Psoas muscle (tissue), 8 donors: Measurements from ENCODE around the gene UPK1A. TPM values are rescaled to one million over a fixed set of nuclear protein-coding genes. Genes with fewer than 3 reads are reported as not detected.
"Not testable (repeated sequence)": the region's sequence is repeated elsewhere in the genome, so short reads cannot be mapped to it uniquely, and the experiment has no call there.

Experiments
- ATAC-seq, 4 donors: fragments of 200-7000 bp; cut with Tn5 transposase; one replicate each; pipeline ENCODE4 v1.9.1; 2020; ENCODE audit warnings: moderate library complexity in 3 of 4, mild to moderate bottlenecking in 2 of 4
- DNase-seq, 2 donors: peaks; one replicate each; pipeline ENCODE4 v3.0.0-alpha.2; 2020
- H3K27ac ChIP-seq: fragments of 200-600 bp; one replicate; pipeline ENCODE4 v1.8.0; 2022
- H3K27me3 ChIP-seq, 3 donors: fragments of 200-600 bp in 1 of 3; one replicate each; pipeline versions ENCODE4 v1.6.1 to v1.8.0; 2013 to 2022; ENCODE audit warnings: low read length in 2 of 3, mild to moderate bottlenecking in 2 of 3, moderate library complexity in 1 of 3; ENCODE audit not compliant: insufficient read depth in 3 of 3
- H3K36me3 ChIP-seq, 2 donors: fragments of 200-600 bp in 1 of 2; one replicate each; pipeline versions ENCODE4 v1.6.1 to v1.8.0; 2013 to 2022; ENCODE audit warnings: low read depth in 1 of 2, mild to moderate bottlenecking in 1 of 2, moderate library complexity in 1 of 2; ENCODE audit not compliant: insufficient read depth in 1 of 2
- H3K4me1 ChIP-seq: fragments of 200-600 bp; one replicate; pipeline ENCODE4 v1.8.0; 2022
- H3K4me3 ChIP-seq: fragments of 200-600 bp; one replicate; pipeline ENCODE4 v1.8.0; 2022; ENCODE audit warnings: mild to moderate bottlenecking
- H3K9me3 ChIP-seq: fragments of 200-600 bp; one replicate; pipeline ENCODE4 v1.8.0; 2022
- CTCF ChIP-seq: fragments of 200-600 bp; IDR thresholded peaks from one replicate; pipeline ENCODE4 v1.8.0; 2022; ENCODE audit warnings: antibody characterized with exemption
- WGBS, 3 donors: extraction: QIAGEN DNeasy Blood & Tissue Kit; methylation state at CpG; one replicate each; pipeline versions ENCODE4 v1.1.6 to v1.1.7; 2013; 5-methylcytosine and 5-hydroxymethylcytosine counted together
- intact Hi-C, 2 donors: fragments of 100-400 bp; cut with DNase I; formaldehyde crosslinking; loops; one replicate each; pipeline versions ENCODE4 v1.11.0 to v1.14.2; 2022
- polyA plus RNA-seq, 3 donors: library from polyadenylated mRNA; stranded (reverse); fragments of 200-250 nt; gene quantifications; one replicate each; pipeline ENCODE4 v1.2.3, GENCODE V29; 2013
- total RNA-seq, 4 donors: library from RNA; stranded (reverse); fragmentation: NEBNext Ultra II Directional in 2 of 4; extraction: Animal tissue kit (Norgen Biotek cat#: 25700) in 2 of 4; gene quantifications; one replicate each; pipeline versions ENCODE4 v1.2.1 to v1.2.4, GENCODE V29; 2021 to 2023
- donor health status: healthy with polysubstance abuse.
- donor health status: DM: no; HTN: no; CAD: no; lungs with moderate emphysema.
- donor health status: Bipolar disorder and iron deficiency.
- donor health status: healthy.
- donor health status: DM: yes; HTN: yes; CAD: no.
- donor health status: DM: no; HTN: no; CAD: no.
- donor health status: DM: no; HTN: no; CAD: no.
- donor health status: DM: yes; HTN: yes; CAD: no.

UPK1A gene
- total and polyA plus RNA-seq, 7 donors = 0.17 to 0.31 (median 0.24) TPM; not detected in 4

GRCh38 chr19:35645680-35646511 is 20.4 kb upstream of the UPK1A start:
- ATAC-seq = no peak
- intact Hi-C loops = loop anchor here in 1 of 2 donors (5.0 kb wide), 2 partner anchors 71 to 99 kb away; partner anchors contain the start of genes KMT2B and TMEM147
- H3K36me3 ChIP-seq = peaks cover 1 to 15% of the 10 kb centered on the region in 2 donors
- no peak for DNase-seq
- no peak overlapping the region for H3K27ac ChIP-seq
- WGBS, 3 donors = 76 to 80% (median 77%) methylated on average over 7 of the region's 7 CpGs
- no peaks in the 10 kb centered on the region for H3K9me3 ChIP-seq
- peaks cover 21% of the 10 kb centered on the region for H3K4me1 ChIP-seq
- TF ChIP-seq CTCF = no peak
- H3K4me3 ChIP-seq = peak overlapping the region; percentile 67
- no peaks in the 10 kb centered on the region for H3K27me3 ChIP-seq

DNA sequence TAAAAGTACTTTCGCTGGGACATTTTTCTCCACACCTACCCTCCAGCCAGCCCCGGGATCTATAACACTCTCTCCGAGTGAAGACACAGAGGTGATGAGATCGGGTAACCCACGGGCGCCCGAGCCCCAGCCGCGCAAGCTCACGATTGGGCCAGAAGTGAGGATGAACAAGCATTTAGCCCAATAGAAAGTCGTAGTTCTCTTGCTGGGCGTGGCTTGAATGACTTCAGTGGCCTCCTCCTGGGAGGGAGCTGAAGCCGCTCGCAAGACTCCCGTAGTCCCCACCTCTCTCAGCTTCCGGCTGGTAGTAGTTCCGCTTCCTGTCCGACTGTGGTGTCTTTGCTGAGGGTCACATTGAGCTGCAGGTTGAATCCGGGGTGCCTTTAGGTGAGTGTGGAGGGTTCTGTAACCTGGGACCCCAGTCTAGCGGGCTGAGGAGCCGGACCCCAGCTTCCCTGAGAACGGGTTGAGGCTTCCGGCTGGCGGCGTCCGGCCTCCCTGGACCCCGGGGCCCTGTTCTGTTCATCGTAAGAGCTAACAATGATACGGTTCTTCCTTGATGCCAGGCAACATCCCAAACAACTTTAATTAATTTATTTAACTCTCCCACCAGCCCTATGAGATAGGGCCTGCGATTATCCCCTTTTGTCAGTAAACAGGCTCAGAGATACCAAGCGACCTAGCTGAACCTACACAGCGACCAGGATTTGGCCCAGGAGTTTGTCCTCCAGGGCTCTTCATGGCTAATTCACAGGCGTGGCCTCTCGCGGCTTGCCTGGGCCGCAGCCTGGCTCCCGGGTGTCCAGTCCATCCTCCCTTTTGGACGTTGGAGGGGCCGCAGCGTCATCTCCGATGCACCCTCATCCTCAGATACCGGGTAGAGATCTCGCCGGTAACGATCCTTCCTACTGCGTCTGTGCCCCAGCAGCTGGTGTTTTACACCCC is 18.0 kb upstream of the UPK1A start, which contains the start of gene COX6B1:
Gene COX6B1, plus strand, starts transcription at position 307 of the 945 bp plus-strand sequence. CDS start 2,921 bp downstream, outside the sequence.
- WGBS, 3 donors = 0% methylated on average over 46 of the region's 46 CpGs
- Histone ChIP-seq H3K36me3 (peaks cover 8 to 38% of the 10 kb centered on the region in 2 donors), H3K4me3 (peak within 1 kb of the TSS; percentile 97), H3K27ac (peak within 1 kb of the TSS; percentile 91), H3K27me3 (no peaks in the 10 kb centered on the region), H3K4me1 (peaks cover 20% of the 10 kb centered on the region), H3K9me3 (no peaks in the 10 kb centered on the region)
- ATAC-seq (peak; percentile 84 to 91 (median 90)), DNase-seq (peak; percentile 92 to 95)
- TF ChIP-seq CTCF = no peak
- intact Hi-C loops = loop anchor here in 1 of 2 donors (5.0 kb wide), 2 partner anchors 69 to 101 kb away; partner anchors contain the start of genes KMT2B and TMEM147

- H3K27ac ChIP-seq = no peak overlapping the region
- intact Hi-C loops = no loop called here
- H3K4me3 ChIP-seq = no peak overlapping the region
- TF ChIP-seq CTCF = no peak
- H3K27me3 ChIP-seq = no peaks in the 10 kb centered on the region
- no peaks in the 10 kb centered on the region for H3K9me3 ChIP-seq
- peaks cover 17% of the 10 kb centered on the region for H3K4me1 ChIP-seq
- WGBS, 3 donors = 74 to 79% (median 77%) methylated on average over 9 of the region's 9 CpGs
- peaks cover 11 to 61% of the 10 kb centered on the region in 2 donors for H3K36me3 ChIP-seq
- no peak for ATAC-seq
- DNase-seq = no peak
Observed at GRCh38 chr19:35650581-35650980, 15.7 kb upstream of the UPK1A start.

- H3K27me3 ChIP-seq, H3K4me3 ChIP-seq, intact Hi-C loops, H3K4me1 ChIP-seq, DNase-seq, H3K27ac ChIP-seq, ATAC-seq, H3K9me3 ChIP-seq: not testable (repeated sequence)
- peaks cover 14 to 97% of the 10 kb centered on the region in 2 donors for H3K36me3 ChIP-seq
- 93 to 97% (median 94%) methylated on average over 6 of the region's 6 CpGs for WGBS, 3 donors
Observed at GRCh38 chr19:35654828-35655227, 11.5 kb upstream of the UPK1A start.
